K562 (cell line): ENCODE measurements around the gene RMP24.

Experiments used
- RFX1 ChIP-seq: fragments of 450-650 bp; IDR thresholded peaks from 2 replicates; pipeline ENCODE4 v1.6.1; 2016; ENCODE audit warnings: mild to moderate bottlenecking, moderate library complexity
- TAF1 ChIP-seq: IDR thresholded peaks from 2 replicates; pipeline ENCODE4 v1.6.1; 2011; ENCODE audit warnings: mild to moderate bottlenecking, low read length, moderate library complexity; ENCODE audit not compliant: insufficient read depth, control insufficient read depth, severe bottlenecking; ENCODE audit errors: extremely low read depth
- ZBTB8A ChIP-seq: fragments of 450-650 bp; IDR thresholded peaks from 2 replicates; pipeline ENCODE4 v1.6.1; 2018; ENCODE audit warnings: mild to moderate bottlenecking, moderate library complexity; ENCODE audit not compliant: partially characterized antibody
- ZNF24 ChIP-seq: fragments of 450-650 bp; IDR thresholded peaks from 2 replicates; pipeline ENCODE4 v1.6.1; 2016
- TF ChIP-seq, protein P1 (sequence below): sonication (generic); formaldehyde crosslinking; IDR thresholded peaks from 2 replicates; pipeline ENCODE4 v1.8.0; 2023; ENCODE audit warnings: missing genetic modification reagents, mild to moderate bottlenecking, borderline replicate concordance
- TF ChIP-seq, protein P2 (sequence below): fragments of 450-650 bp; formaldehyde crosslinking; IDR thresholded peaks from 2 replicates; pipeline ENCODE4 v1.4.0; 2020; ENCODE audit warnings: mild to moderate bottlenecking, moderate library complexity
- TF ChIP-seq, protein P3 (sequence below): fragments of 450-650 bp; formaldehyde crosslinking; IDR thresholded peaks from 2 replicates; pipeline ENCODE4 v1.4.0; 2020; ENCODE audit warnings: mild to moderate bottlenecking, mixed read lengths

The RMP24 gene

DNA sequence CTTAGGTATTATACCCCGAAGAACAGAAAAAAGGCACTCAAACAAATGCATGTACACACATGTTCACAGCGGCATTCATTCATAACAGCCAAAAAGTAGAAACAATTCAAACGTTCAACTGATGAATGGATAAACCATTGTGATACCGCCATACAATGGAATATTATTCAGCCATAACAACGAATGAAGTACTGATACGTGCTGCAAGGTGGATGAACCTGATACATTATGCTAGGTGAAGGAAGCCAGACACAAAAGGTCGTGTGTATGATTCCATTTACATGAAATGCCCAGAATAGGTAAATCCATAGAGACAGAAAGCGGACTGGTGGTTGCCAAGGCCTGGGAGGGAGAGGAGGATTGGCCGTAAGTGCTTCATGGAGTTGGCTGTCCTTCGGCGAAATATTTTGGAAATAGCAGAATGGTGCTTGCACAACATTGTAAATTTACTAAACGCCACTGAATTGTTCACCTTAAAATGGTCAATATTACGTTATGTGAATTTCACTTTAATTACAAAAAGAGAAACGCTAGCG is 750 bp upstream of the RMP24 start (continued):
- TF ChIP-seq, protein P1, sequence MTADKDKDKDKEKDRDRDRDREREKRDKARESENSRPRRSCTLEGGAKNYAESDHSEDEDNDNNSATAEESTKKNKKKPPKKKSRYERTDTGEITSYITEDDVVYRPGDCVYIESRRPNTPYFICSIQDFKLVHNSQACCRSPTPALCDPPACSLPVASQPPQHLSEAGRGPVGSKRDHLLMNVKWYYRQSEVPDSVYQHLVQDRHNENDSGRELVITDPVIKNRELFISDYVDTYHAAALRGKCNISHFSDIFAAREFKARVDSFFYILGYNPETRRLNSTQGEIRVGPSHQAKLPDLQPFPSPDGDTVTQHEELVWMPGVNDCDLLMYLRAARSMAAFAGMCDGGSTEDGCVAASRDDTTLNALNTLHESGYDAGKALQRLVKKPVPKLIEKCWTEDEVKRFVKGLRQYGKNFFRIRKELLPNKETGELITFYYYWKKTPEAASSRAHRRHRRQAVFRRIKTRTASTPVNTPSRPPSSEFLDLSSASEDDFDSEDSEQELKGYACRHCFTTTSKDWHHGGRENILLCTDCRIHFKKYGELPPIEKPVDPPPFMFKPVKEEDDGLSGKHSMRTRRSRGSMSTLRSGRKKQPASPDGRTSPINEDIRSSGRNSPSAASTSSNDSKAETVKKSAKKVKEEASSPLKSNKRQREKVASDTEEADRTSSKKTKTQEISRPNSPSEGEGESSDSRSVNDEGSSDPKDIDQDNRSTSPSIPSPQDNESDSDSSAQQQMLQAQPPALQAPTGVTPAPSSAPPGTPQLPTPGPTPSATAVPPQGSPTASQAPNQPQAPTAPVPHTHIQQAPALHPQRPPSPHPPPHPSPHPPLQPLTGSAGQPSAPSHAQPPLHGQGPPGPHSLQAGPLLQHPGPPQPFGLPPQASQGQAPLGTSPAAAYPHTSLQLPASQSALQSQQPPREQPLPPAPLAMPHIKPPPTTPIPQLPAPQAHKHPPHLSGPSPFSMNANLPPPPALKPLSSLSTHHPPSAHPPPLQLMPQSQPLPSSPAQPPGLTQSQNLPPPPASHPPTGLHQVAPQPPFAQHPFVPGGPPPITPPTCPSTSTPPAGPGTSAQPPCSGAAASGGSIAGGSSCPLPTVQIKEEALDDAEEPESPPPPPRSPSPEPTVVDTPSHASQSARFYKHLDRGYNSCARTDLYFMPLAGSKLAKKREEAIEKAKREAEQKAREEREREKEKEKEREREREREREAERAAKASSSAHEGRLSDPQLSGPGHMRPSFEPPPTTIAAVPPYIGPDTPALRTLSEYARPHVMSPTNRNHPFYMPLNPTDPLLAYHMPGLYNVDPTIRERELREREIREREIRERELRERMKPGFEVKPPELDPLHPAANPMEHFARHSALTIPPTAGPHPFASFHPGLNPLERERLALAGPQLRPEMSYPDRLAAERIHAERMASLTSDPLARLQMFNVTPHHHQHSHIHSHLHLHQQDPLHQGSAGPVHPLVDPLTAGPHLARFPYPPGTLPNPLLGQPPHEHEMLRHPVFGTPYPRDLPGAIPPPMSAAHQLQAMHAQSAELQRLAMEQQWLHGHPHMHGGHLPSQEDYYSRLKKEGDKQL (CRISPR knock-in tag) = no peak
- TF ChIP-seq RFX1 = peak; percentile 43
- TF ChIP-seq ZBTB8A = no peak
- TF ChIP-seq, protein P2, sequence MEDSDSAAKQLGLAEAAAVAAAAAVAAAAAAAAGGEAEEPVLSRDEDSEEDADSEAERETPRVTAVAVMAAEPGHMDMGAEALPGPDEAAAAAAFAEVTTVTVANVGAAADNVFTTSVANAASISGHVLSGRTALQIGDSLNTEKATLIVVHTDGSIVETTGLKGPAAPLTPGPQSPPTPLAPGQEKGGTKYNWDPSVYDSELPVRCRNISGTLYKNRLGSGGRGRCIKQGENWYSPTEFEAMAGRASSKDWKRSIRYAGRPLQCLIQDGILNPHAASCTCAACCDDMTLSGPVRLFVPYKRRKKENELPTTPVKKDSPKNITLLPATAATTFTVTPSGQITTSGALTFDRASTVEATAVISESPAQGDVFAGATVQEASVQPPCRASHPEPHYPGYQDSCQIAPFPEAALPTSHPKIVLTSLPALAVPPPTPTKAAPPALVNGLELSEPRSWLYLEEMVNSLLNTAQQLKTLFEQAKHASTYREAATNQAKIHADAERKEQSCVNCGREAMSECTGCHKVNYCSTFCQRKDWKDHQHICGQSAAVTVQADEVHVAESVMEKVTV = 0 out of 2 replicates have a peak, but pooled peaks have one; percentile 10
- TF ChIP-seq, protein P3, sequence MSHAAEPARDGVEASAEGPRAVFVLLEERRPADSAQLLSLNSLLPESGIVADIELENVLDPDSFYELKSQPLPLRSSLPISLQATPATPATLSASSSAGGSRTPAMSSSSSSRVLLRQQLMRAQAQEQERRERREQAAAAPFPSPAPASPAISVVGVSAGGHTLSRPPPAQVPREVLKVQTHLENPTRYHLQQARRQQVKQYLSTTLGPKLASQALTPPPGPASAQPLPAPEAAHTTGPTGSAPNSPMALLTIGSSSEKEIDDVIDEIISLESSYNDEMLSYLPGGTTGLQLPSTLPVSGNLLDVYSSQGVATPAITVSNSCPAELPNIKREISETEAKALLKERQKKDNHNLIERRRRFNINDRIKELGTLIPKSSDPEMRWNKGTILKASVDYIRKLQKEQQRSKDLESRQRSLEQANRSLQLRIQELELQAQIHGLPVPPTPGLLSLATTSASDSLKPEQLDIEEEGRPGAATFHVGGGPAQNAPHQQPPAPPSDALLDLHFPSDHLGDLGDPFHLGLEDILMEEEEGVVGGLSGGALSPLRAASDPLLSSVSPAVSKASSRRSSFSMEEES (CRISPR knock-in tag) = no peak
- no peak for TF ChIP-seq TAF1
- peak; percentile 87 for TF ChIP-seq ZNF24
